ENCODE results near the gene TIMM44.

DNA sequence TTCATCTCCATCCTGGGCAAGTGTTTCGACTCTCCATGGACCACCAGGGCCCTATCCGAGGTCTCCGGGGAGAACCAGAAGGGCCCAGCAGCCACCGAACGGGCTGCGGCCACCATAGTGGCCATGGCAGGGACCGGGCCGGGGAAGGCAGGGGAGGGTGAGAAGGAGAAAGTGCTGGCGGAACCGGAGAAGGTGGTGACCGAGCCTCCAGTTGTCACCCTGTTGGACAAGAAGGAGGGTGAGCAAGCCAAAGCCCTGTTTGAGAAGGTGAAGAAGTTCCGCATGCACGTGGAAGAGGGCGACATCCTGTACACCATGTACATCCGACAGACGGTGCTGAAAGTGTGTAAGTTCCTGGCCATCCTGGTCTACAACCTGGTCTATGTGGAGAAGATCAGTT, 44.5 kb downstream of the TIMM44 start:
- TF ChIP-seq, protein P1, sequence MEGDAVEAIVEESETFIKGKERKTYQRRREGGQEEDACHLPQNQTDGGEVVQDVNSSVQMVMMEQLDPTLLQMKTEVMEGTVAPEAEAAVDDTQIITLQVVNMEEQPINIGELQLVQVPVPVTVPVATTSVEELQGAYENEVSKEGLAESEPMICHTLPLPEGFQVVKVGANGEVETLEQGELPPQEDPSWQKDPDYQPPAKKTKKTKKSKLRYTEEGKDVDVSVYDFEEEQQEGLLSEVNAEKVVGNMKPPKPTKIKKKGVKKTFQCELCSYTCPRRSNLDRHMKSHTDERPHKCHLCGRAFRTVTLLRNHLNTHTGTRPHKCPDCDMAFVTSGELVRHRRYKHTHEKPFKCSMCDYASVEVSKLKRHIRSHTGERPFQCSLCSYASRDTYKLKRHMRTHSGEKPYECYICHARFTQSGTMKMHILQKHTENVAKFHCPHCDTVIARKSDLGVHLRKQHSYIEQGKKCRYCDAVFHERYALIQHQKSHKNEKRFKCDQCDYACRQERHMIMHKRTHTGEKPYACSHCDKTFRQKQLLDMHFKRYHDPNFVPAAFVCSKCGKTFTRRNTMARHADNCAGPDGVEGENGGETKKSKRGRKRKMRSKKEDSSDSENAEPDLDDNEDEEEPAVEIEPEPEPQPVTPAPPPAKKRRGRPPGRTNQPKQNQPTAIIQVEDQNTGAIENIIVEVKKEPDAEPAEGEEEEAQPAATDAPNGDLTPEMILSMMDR (conservative IDR thresholded peaks at IDR 0.05), result no peak
- no peak for TF ChIP-seq EZH2 (IDR thresholded peaks at IDR 0.05; ENCODE audit: low read depth)
